ENCODE data around the gene ZNF264. TPM values are rescaled to one million over a fixed set of nuclear protein-coding genes. Genes with fewer than 3 reads are reported as not detected.
"Not testable (repeated sequence)": the region's sequence is repeated elsewhere in the genome, so short reads cannot be mapped to it uniquely, and the experiment has no call there.

ZNF264 gene
- total RNA-seq, 4 donors from 2014 or later, result 18.7 to 57.7 (median 23.3) TPM

- Histone ChIP-seq H3K27ac (no peak overlapping the region), H3K4me3 (peak overlapping the region; percentile 6 to 35 (median 18)), H3K4me1 (no peaks in the 10 kb centered on the region), H3K36me3 (no peaks in the 10 kb centered on the region), H3K27me3 (no peaks in the 10 kb centered on the region), H3K9me3 (no peaks in the 10 kb centered on the region)
- DNase-seq, result no peak
- no peak for TF ChIP-seq CTCF (IDR thresholded peaks at IDR 0.05)
- TF ChIP-seq POLR2A (IDR thresholded peaks at IDR 0.05), result no peak
These were observed 19.7 kb upstream of the ZNF264 start for GRCh38 chr19:57171551-57172081.

GRCh38 chr19:57190301-57190700 is 999 bp upstream of the ZNF264 start:
- H3K27ac ChIP-seq, result no peak overlapping the region
- H3K9me3 ChIP-seq, result no peaks in the 10 kb centered on the region
- no peak for TF ChIP-seq CTCF (IDR thresholded peaks at IDR 0.05)
- no peak for TF ChIP-seq POLR2A (IDR thresholded peaks at IDR 0.05)
- DNase-seq, result no peak
- H3K27me3 ChIP-seq, result no peaks in the 10 kb centered on the region
- H3K4me1 ChIP-seq, result peaks cover 0 to 13% (median 5%) of the 10 kb centered on the region in 4 donors
- peaks cover 0 to 20% (median 0%) of the 10 kb centered on the region in 3 donors for H3K36me3 ChIP-seq
- no peak overlapping the region for H3K4me3 ChIP-seq

GRCh38 chr19:57192077-57192420 is 749 bp downstream of the ZNF264 start:
- no peak for DNase-seq
- H3K36me3 ChIP-seq, result peaks cover 0 to 38% (median 3%) of the 10 kb centered on the region in 3 donors
- H3K9me3 ChIP-seq, result no peaks in the 10 kb centered on the region
- H3K4me3 ChIP-seq, result peak overlapping the region; percentile 83 to 93 (median 90)
- TF ChIP-seq POLR2A (IDR thresholded peaks at IDR 0.05), result no peak
- no peak for TF ChIP-seq CTCF (IDR thresholded peaks at IDR 0.05)
- H3K27ac ChIP-seq, result peak overlapping the region; percentile 70 to 87 (median 86)
- no peaks in the 10 kb centered on the region for H3K27me3 ChIP-seq
- peaks cover 0 to 13% (median 5%) of the 10 kb centered on the region in 4 donors for H3K4me1 ChIP-seq

- H3K36me3 ChIP-seq, result peaks cover 0 to 47% (median 3%) of the 10 kb centered on the region in 3 donors
- H3K27ac ChIP-seq, result no peak overlapping the region
- no peaks in the 10 kb centered on the region for H3K27me3 ChIP-seq
- no peak for DNase-seq
- TF ChIP-seq POLR2A (IDR thresholded peaks at IDR 0.05) (no peak), CTCF (IDR thresholded peaks at IDR 0.05) (no peak)
- peak overlapping the region in 2 of 4 donors; percentile 88 to 93 for H3K4me3 ChIP-seq
- H3K4me1 ChIP-seq, result peaks cover 0 to 13% (median 5%) of the 10 kb centered on the region in 4 donors
- no peaks in the 10 kb centered on the region for H3K9me3 ChIP-seq
These were observed 1.7 kb downstream of the ZNF264 start for GRCh38 chr19:57192993-57193392.

- H3K4me1 ChIP-seq, H3K27me3 ChIP-seq, H3K4me3 ChIP-seq, H3K27ac ChIP-seq, H3K9me3 ChIP-seq, DNase-seq: not testable (repeated sequence)
- peaks cover 0 to 86% (median 3%) of the 10 kb centered on the region in 3 donors for H3K36me3 ChIP-seq
These were observed 6.6 kb downstream of the ZNF264 start for GRCh38 chr19:57197874-57198273.

- Histone ChIP-seq H3K27me3 (no peaks in the 10 kb centered on the region), H3K36me3 (peaks cover 0 to 81% (median 3%) of the 10 kb centered on the region in 3 donors), H3K4me3 (no peak overlapping the region), H3K9me3 (peaks cover 0 to 6% (median 0%) of the 10 kb centered on the region in 4 donors), H3K4me1 (no peaks in the 10 kb centered on the region), H3K27ac (no peak overlapping the region)
- no peak for TF ChIP-seq POLR2A (IDR thresholded peaks at IDR 0.05)
- TF ChIP-seq CTCF (IDR thresholded peaks at IDR 0.05), result no peak
- DNase-seq, result no peak
These were observed 10.9 kb downstream of the ZNF264 start for GRCh38 chr19:57202160-57202559.

Measured in Peyer's patch (tissue), 4 donors.